Anterior cingulate cortex (tissue), 58 donors: Measurements from ENCODE around the gene DUS2.
"Not testable (repeated sequence)": the region's sequence is repeated elsewhere in the genome, so short reads cannot be mapped to it uniquely, and the experiment has no call there.

Experiments used
- DNase-seq, 58 donors: peaks; one replicate each; lab custom pipeline; 2025; lab: John Stamatoyannopoulos, UW

The DUS2 gene

GRCh38 chr16:68114939-68115338 lies 91.9 kb downstream of the DUS2 start:
- DNase-seq, result not testable (repeated sequence)

GRCh38 chr16:68115851-68116250 lies 92.8 kb downstream of the DUS2 start:
- DNase-seq, result no peak

- no peak for DNase-seq
Measured at GRCh38 chr16:68116256-68116867, 93.3 kb downstream of the DUS2 start.

GRCh38 chr16:68117884-68118283 lies 94.8 kb downstream of the DUS2 start:
- no peak for DNase-seq

- DNase-seq, result not testable (repeated sequence)
Measured at GRCh38 chr16:68118954-68119353, 95.9 kb downstream of the DUS2 start.

GRCh38 chr16:68120496-68120895 lies 97.4 kb downstream of the DUS2 start:
- DNase-seq, result not testable (repeated sequence)

GRCh38 chr16:68126395-68126794 lies 103.3 kb downstream of the DUS2 start:
- no peak for DNase-seq

- DNase-seq, result no peak
Measured at GRCh38 chr16:68128577-68129305, 105.7 kb downstream of the DUS2 start.
